LNCAP (cell line): ENCODE measurements around the gene LDLRAD3.

Source experiments
- CTCF ChIP-seq: fragments of 450-650 bp; IDR thresholded peaks from 2 replicates; pipeline ENCODE4 v1.5.1; 2017; ENCODE audit warnings: mild to moderate bottlenecking

Gene LDLRAD3

GRCh38 chr11:35909511-35910265, 34.2 kb upstream of the LDLRAD3 start:
- TF ChIP-seq CTCF: no peak

- TF ChIP-seq CTCF: no peak
Measured at GRCh38 chr11:35911013-35911412, 32.8 kb upstream of the LDLRAD3 start.

GRCh38 chr11:35911616-35912165, 32.2 kb upstream of the LDLRAD3 start:
- no peak for TF ChIP-seq CTCF

- no peak for TF ChIP-seq CTCF
Measured at GRCh38 chr11:35912883-35913624, 30.8 kb upstream of the LDLRAD3 start.

GRCh38 chr11:35914816-35915215, 29.0 kb upstream of the LDLRAD3 start:
- no peak for TF ChIP-seq CTCF

- no peak for TF ChIP-seq CTCF
Measured at GRCh38 chr11:35916270-35916669, 27.6 kb upstream of the LDLRAD3 start.

GRCh38 chr11:35917676-35918075, 26.2 kb upstream of the LDLRAD3 start:
- no peak for TF ChIP-seq CTCF
